ENCODE results near the gene NCAN.

Gene NCAN

GRCh38 chr19:19211499-19212420 lies at the start of gene NCAN:
NCAN (plus strand) TSS chr19:19211958; CDS start chr19:19216954, 4,996 bp downstream.
- no peak for TF ChIP-seq POLR2A (IDR thresholded peaks at IDR 0.05; ENCODE audit: extremely low read depth, insufficient read length)
- TF ChIP-seq, protein P1, sequence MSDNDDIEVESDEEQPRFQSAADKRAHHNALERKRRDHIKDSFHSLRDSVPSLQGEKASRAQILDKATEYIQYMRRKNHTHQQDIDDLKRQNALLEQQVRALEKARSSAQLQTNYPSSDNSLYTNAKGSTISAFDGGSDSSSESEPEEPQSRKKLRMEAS (IDR thresholded peaks at IDR 0.05; ENCODE audit: low read depth, low read length) = no peak
- no peak within 1 kb of the TSS for H3K4me3 ChIP-seq (ENCODE audit: low read depth, low read length)
- DNase-seq (ENCODE audit: low read depth) = no peak

DNA sequence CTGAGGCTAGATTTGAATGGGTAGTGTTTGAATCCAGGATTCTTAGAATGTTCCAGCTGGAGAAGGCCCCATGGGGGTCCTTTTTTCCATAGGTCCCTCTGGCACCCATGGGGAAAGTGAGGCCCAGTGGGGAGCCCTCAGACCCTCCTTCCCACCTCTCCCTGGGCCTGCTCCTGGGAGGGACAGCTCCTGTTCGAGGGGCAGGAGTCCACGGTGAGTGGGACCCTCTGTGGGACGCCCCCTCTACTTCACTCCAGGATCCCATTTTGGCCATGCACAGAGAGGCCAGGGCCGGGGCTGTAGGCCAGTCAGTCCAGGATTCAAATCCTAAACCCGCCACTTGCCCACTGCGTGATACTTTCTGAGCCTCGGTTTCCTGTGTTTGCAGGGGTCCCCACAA lies 49.3 kb upstream of the NCAN start:
- TF ChIP-seq, protein P1 (IDR thresholded peaks at IDR 0.05; ENCODE audit: low read depth, low read length) = no peak
- TF ChIP-seq MYC (IDR thresholded peaks at IDR 0.05; ENCODE audit: low read depth, low read length) = no peak
- TF ChIP-seq, protein P2, sequence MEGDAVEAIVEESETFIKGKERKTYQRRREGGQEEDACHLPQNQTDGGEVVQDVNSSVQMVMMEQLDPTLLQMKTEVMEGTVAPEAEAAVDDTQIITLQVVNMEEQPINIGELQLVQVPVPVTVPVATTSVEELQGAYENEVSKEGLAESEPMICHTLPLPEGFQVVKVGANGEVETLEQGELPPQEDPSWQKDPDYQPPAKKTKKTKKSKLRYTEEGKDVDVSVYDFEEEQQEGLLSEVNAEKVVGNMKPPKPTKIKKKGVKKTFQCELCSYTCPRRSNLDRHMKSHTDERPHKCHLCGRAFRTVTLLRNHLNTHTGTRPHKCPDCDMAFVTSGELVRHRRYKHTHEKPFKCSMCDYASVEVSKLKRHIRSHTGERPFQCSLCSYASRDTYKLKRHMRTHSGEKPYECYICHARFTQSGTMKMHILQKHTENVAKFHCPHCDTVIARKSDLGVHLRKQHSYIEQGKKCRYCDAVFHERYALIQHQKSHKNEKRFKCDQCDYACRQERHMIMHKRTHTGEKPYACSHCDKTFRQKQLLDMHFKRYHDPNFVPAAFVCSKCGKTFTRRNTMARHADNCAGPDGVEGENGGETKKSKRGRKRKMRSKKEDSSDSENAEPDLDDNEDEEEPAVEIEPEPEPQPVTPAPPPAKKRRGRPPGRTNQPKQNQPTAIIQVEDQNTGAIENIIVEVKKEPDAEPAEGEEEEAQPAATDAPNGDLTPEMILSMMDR (IDR thresholded peaks at IDR 0.05; ENCODE audit: low read depth, low read length) = no peak
- no peak for TF ChIP-seq POLR2A (IDR thresholded peaks at IDR 0.05; ENCODE audit: extremely low read depth, insufficient read length)
- no peak overlapping the region for H3K4me3 ChIP-seq (ENCODE audit: low read depth, low read length)
- DNase-seq (ENCODE audit: low read depth) = no peak

- no peak for TF ChIP-seq POLR2A (IDR thresholded peaks at IDR 0.05; ENCODE audit: extremely low read depth, insufficient read length)
- no peak for TF ChIP-seq MYC (IDR thresholded peaks at IDR 0.05; ENCODE audit: low read depth, low read length)
- TF ChIP-seq, protein P2 (IDR thresholded peaks at IDR 0.05; ENCODE audit: low read depth, low read length) = no peak
- TF ChIP-seq, protein P1 (IDR thresholded peaks at IDR 0.05; ENCODE audit: low read depth, low read length) = no peak
- H3K4me3 ChIP-seq (ENCODE audit: low read depth, low read length) = no peak overlapping the region
- no peak for DNase-seq (ENCODE audit: low read depth)
These were observed 46.4 kb upstream of the NCAN start for GRCh38 chr19:19165396-19165795.

- TF ChIP-seq POLR2A (IDR thresholded peaks at IDR 0.05; ENCODE audit: extremely low read depth, insufficient read length) = no peak
- TF ChIP-seq, protein P1 (IDR thresholded peaks at IDR 0.05; ENCODE audit: low read depth, low read length) = no peak
- TF ChIP-seq MYC (IDR thresholded peaks at IDR 0.05; ENCODE audit: low read depth, low read length) = no peak
- TF ChIP-seq, protein P2 (IDR thresholded peaks at IDR 0.05; ENCODE audit: low read depth, low read length) = no peak
- no peak overlapping the region for H3K4me3 ChIP-seq (ENCODE audit: low read depth, low read length)
- no peak for DNase-seq (ENCODE audit: low read depth)
These were observed 44.1 kb upstream of the NCAN start for GRCh38 chr19:19167612-19168011.

- no peak for DNase-seq (ENCODE audit: low read depth)
- no peak overlapping the region for H3K4me3 ChIP-seq (ENCODE audit: low read depth, low read length)
- TF ChIP-seq MYC (IDR thresholded peaks at IDR 0.05; ENCODE audit: low read depth, low read length) (no peak), POLR2A (IDR thresholded peaks at IDR 0.05; ENCODE audit: extremely low read depth, insufficient read length) (no peak)
- TF ChIP-seq, protein P1 (IDR thresholded peaks at IDR 0.05; ENCODE audit: low read depth, low read length) = no peak
- TF ChIP-seq, protein P2 (IDR thresholded peaks at IDR 0.05; ENCODE audit: low read depth, low read length) = no peak
These were observed 42.3 kb upstream of the NCAN start for GRCh38 chr19:19169236-19170052.

All from NB4 (cell line).